Esophagus muscularis mucosa (tissue), 4 donors: ENCODE measurements around the gene AZU1.

Experiments used
- EP300 ChIP-seq: sonication (generic); formaldehyde crosslinking; IDR thresholded peaks from one replicate; pipeline ENCODE4 v1.6.1; 2017; ENCODE audit warnings: antibody characterized with exemption
- POLR2A ChIP-seq: fragments of 450-650 bp; IDR thresholded peaks from one replicate; pipeline ENCODE4 v1.6.1; 2017; ENCODE audit warnings: antibody characterized with exemption, moderate library complexity, mild to moderate bottlenecking, low read depth
- POLR2AphosphoS5 ChIP-seq, 2 donors: sonication (generic); formaldehyde crosslinking; IDR thresholded peaks; one replicate each; pipeline ENCODE4 v1.6.1; 2017; ENCODE audit warnings: antibody characterized with exemption in 2 of 2
- TF ChIP-seq, protein P1 (sequence below), 3 experiments: fragments of 200-600 bp in 2 of 3; fragments of 450-650 bp in 1 of 3; sonication (generic) in 2 of 3; IDR thresholded peaks; one replicate each; pipeline ENCODE4 v1.5.1; 2017 to 2019; ENCODE audit warnings: antibody characterized with exemption in 3 of 3, mild to moderate bottlenecking in 2 of 3, moderate library complexity in 1 of 3

- TF ChIP-seq, protein P1, sequence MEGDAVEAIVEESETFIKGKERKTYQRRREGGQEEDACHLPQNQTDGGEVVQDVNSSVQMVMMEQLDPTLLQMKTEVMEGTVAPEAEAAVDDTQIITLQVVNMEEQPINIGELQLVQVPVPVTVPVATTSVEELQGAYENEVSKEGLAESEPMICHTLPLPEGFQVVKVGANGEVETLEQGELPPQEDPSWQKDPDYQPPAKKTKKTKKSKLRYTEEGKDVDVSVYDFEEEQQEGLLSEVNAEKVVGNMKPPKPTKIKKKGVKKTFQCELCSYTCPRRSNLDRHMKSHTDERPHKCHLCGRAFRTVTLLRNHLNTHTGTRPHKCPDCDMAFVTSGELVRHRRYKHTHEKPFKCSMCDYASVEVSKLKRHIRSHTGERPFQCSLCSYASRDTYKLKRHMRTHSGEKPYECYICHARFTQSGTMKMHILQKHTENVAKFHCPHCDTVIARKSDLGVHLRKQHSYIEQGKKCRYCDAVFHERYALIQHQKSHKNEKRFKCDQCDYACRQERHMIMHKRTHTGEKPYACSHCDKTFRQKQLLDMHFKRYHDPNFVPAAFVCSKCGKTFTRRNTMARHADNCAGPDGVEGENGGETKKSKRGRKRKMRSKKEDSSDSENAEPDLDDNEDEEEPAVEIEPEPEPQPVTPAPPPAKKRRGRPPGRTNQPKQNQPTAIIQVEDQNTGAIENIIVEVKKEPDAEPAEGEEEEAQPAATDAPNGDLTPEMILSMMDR (IDR thresholded peaks at IDR 0.05): no peak
- TF ChIP-seq POLR2A: no peak
- no peak for TF ChIP-seq POLR2AphosphoS5 (IDR thresholded peaks at IDR 0.05)
- TF ChIP-seq EP300: no peak
Measured at GRCh38 chr19:825897-826644, 1.6 kb upstream of the AZU1 start.
